ENCODE data around the gene KLF6. TPM values are rescaled to one million over a fixed set of nuclear protein-coding genes. Genes with fewer than 3 reads are reported as not detected.

Gene KLF6
- polyA plus RNA-seq, 1 experiment: 47.2 TPM

DNA sequence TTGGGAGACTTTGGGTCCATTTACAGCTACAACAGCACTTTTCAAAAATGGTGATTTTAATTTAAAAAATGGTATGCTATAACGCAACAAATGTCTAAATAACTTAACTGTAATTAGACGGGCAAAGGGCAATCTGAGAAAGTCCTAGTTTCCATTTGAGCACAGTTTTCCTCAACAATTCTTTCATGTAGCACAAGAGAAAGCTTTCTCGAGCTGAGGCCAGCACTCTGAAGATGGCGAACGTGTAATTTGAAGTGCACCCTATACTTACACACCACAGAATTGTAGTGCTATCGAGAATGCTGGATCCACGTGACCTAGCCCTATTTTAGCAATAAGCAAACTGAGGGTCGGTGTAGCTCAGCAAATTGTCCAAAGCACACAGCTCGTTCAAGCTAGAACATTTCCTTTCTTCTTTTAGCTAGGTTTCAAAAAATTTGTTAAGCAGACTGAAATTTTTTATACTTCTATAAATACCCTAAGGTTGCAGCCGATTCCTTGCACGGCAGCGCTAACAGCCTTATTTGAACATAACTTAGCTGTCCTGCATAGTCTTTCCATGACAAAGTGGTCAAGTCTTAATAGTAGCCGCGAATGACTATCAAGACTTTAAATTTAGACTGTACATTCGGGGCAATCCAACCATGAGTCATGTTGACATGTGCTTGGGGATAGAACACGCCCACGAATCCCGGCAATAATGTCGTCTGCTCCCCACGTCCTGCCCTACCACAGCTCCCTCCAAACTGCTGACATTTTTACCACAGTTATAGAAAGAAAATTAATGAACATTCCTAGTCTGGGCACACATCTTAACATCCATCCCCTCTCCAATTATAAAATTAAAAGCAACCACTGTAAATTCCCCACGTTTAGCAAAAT lies 10.0 kb downstream of the KLF6 start:
- CTCF ChIA-PET: interaction anchor here (0.7 to 1.2 kb wide), 4 partner anchors 323 to 992 kb away, joined by 3 to 4 read pairs (median 3); no protein-coding TSS in a partner anchor
- Histone ChIP-seq H3K4me3 (ENCODE audit: low read depth, low read length) (no peak overlapping the region), H3K27me3 (ENCODE audit: control insufficient read depth, insufficient read depth, low read length) (no peaks in the 10 kb centered on the region), H3K27ac (ENCODE audit: low read depth, low read length) (peak overlapping the region; percentile 85), H3K9me3 (ENCODE audit: control insufficient read depth, insufficient read depth, low read length) (no peaks in the 10 kb centered on the region)
- TF ChIP-seq, protein P1, sequence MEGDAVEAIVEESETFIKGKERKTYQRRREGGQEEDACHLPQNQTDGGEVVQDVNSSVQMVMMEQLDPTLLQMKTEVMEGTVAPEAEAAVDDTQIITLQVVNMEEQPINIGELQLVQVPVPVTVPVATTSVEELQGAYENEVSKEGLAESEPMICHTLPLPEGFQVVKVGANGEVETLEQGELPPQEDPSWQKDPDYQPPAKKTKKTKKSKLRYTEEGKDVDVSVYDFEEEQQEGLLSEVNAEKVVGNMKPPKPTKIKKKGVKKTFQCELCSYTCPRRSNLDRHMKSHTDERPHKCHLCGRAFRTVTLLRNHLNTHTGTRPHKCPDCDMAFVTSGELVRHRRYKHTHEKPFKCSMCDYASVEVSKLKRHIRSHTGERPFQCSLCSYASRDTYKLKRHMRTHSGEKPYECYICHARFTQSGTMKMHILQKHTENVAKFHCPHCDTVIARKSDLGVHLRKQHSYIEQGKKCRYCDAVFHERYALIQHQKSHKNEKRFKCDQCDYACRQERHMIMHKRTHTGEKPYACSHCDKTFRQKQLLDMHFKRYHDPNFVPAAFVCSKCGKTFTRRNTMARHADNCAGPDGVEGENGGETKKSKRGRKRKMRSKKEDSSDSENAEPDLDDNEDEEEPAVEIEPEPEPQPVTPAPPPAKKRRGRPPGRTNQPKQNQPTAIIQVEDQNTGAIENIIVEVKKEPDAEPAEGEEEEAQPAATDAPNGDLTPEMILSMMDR (IDR thresholded peaks at IDR 0.05; ENCODE audit: low read depth, low read length): no peak
- POLR2A ChIA-PET: interaction anchor here (0.7 to 2.2 kb wide), 10 partner anchors 10 to 577 kb away, joined by 3 to 11 read pairs (median 4); partner anchors contain the start of gene KLF6
- DNase-seq (ENCODE audit: low read depth, low spot score): no peak

DNA sequence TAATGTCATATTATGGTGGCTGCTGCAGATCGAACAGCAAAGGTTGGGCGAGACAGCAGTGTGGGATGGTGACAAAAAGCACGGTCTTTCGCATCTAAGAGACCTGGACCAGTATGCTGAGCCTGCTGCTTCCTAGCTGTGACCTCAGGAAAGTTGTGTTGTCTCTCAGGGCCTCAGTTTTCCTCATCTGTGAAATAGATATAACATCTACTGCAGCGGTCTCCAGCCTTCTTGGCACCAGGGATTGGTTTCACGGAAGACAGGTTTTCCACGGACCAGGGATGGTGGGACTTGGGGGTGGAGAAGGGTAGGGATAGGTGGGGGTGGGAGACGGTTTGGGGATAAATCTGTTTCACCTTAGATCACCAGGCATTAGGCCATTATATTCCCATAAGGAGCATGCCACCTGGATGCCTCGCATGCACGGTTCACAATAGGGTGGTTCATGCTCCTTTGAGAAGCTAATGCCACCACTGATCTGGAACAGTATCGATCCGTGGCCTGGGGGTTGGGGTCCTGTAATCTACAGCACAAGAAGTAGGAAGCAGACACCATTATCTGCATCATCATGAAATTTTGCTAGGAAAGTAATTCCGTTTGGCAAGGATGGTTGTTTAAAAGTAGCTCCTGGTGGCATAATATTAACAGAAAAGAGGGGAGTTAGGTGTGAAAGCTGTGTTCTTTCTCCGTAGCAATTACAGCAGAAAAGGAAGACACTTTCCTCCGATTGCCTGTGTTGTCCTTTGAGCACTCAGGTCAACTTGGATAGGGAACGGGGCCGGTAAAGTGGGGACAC lies 10.8 kb downstream of the KLF6 start:
- Histone ChIP-seq H3K9me3 (ENCODE audit: control insufficient read depth, insufficient read depth, low read length) (no peaks in the 10 kb centered on the region), H3K4me3 (ENCODE audit: low read depth, low read length) (no peak overlapping the region), H3K27ac (ENCODE audit: low read depth, low read length) (no peak overlapping the region), H3K27me3 (ENCODE audit: control insufficient read depth, insufficient read depth, low read length) (no peaks in the 10 kb centered on the region)
- TF ChIP-seq, protein P1 (IDR thresholded peaks at IDR 0.05; ENCODE audit: low read depth, low read length): no peak
- CTCF ChIA-PET: interaction anchor here (1.0 to 1.2 kb wide), 3 partner anchors 322 to 576 kb away, joined by 3 to 4 read pairs (median 3); no protein-coding TSS in a partner anchor
- POLR2A ChIA-PET: interaction anchor here (0.8 to 2.2 kb wide), 6 partner anchors 11 to 467 kb away, joined by 3 to 11 read pairs (median 4); partner anchors contain the start of gene KLF6
- no peak for DNase-seq (ENCODE audit: low read depth, low spot score)

- Histone ChIP-seq H3K4me3 (ENCODE audit: low read depth, low read length) (no peak overlapping the region), H3K27ac (ENCODE audit: low read depth, low read length) (no peak overlapping the region), H3K9me3 (ENCODE audit: control insufficient read depth, insufficient read depth, low read length) (no peaks in the 10 kb centered on the region), H3K27me3 (ENCODE audit: control insufficient read depth, insufficient read depth, low read length) (no peaks in the 10 kb centered on the region)
- POLR2A ChIA-PET: interaction anchor here (0.8 kb wide), 1 partner anchor 468 kb away, joined by 3 read pairs; no protein-coding TSS in a partner anchor
- TF ChIP-seq, protein P1 (IDR thresholded peaks at IDR 0.05; ENCODE audit: low read depth, low read length): no peak
- no peak for DNase-seq (ENCODE audit: low read depth, low spot score)
- CTCF ChIA-PET: interaction anchor here (0.6 to 1.2 kb wide), 2 partner anchors 100 to 576 kb away, joined by 3 read pairs; no protein-coding TSS in a partner anchor
These were observed 11.5 kb downstream of the KLF6 start for GRCh38 chr10:3773460-3774017.

DNA sequence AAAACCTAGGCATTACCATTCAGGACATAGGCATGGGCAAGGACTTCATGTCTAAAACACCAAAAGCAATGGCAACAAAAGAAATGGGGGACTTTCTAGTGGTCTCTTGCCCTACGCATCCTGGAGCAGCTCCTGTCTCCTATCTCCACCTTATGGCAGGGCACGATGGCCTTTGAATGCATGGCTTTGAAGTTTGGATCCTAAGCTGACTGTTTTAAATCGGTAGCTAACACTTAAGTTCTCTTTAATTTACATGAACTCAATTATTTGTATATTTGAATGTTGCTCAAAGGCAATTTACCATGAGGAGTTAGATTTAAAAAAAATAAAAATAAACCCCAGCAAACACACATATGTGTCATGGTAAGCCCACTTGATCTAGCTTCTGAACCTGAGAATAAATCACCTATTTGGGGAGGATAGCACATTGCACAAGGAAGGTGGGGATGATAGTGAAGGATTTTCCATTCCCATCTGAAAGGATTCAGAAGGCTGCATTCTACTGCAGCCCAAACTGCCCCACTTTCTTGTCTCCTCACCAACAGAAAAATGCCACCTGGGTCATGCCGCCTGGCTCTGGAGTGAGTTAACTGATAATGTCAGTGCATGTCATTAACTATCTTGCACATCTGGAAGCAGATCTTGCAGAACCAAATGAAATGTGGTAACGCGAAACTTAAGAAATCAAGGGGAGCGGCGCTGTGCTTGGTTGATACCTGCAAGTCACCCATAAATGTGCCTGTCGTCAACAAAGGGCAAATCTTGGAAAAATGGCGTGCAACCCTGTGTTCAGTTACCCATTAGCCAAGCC lies 12.4 kb downstream of the KLF6 start:
- ChIA-PET CTCF (interaction anchor here (0.6 kb wide), 1 partner anchor 101 kb away, joined by 3 read pairs; no protein-coding TSS in a partner anchor), POLR2A (interaction anchor here (0.6 kb wide), 1 partner anchor 524 kb away, joined by 4 read pairs; no protein-coding TSS in a partner anchor)
- DNase-seq (ENCODE audit: low read depth, low spot score): no peak
- no peaks in the 10 kb centered on the region for H3K9me3 ChIP-seq (ENCODE audit: control insufficient read depth, insufficient read depth, low read length)
- H3K27ac ChIP-seq (ENCODE audit: low read depth, low read length): no peak overlapping the region
- no peak overlapping the region for H3K4me3 ChIP-seq (ENCODE audit: low read depth, low read length)
- TF ChIP-seq, protein P1 (IDR thresholded peaks at IDR 0.05; ENCODE audit: low read depth, low read length): no peak
- no peaks in the 10 kb centered on the region for H3K27me3 ChIP-seq (ENCODE audit: control insufficient read depth, insufficient read depth, low read length)
